TTC549 (cell line): ENCODE measurements around the gene BRD2.
A peak's percentile ranks its signal among the peaks of the same experiment; 100 is the strongest.

Experiments used
- FAIRE-seq: peaks from 2 replicates; lab custom pipeline; 2012; peaks lifted over from hg19 to GRCh38; lab: Jason Lieb, UNC

Gene BRD2

DNA sequence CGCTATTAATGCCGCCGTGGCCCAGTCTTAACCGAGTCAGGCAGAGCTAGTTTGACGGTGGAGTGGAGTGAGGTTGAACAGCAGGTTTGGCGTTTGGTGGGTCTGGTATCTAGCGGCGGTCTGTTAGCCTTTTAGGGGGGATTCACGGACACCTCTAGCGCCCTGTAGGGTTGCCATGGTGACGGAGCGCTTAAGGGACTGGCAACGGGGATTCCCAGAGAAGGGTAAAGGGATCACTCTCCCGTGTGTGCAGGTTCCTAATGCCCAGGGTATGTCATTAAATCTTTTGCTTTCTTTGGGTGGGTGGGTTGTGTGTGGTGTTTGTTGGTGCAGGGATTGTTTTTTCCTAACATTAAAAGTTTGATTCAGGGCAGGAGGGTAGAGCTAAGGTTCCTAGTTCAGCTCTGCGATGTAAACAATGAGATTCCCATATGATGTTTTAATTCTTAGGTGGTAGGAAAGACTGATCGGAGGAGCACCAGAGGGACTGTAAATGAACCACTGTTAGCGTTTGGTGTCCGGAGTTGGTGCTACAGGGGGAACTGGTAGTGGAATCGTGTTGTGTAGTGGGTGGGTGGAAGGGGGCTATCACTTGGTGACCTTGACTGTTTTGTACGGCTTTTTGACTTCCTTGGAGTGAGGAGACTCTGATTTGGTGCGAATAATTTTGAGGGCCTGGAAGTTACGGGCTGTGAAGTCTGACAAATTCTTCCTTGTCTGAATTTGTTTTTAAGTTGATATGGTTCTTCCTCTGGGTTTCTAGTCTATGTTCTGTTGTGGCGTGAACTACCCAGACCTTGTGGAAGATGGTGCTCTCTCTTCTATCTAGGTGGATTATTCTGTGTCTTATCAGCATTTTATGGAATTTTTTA is 5.0 kb downstream of the BRD2 start:
- no peak for FAIRE-seq

- no peak for FAIRE-seq
These were observed 5.6 kb downstream of the BRD2 start for GRCh38 chr6:32974016-32974333.

GRCh38 chr6:32974541-32975308 is 6.3 kb downstream of the BRD2 start:
- FAIRE-seq = no peak

GRCh38 chr6:32975886-32976285 is 7.5 kb downstream of the BRD2 start:
- no peak for FAIRE-seq

GRCh38 chr6:32976334-32977069 is 8.1 kb downstream of the BRD2 start:
- FAIRE-seq = no peak

- FAIRE-seq = no peak
These were observed 9.0 kb downstream of the BRD2 start for GRCh38 chr6:32977272-32977952.

- FAIRE-seq = no peak
These were observed 9.5 kb downstream of the BRD2 start for GRCh38 chr6:32977953-32978324.

DNA sequence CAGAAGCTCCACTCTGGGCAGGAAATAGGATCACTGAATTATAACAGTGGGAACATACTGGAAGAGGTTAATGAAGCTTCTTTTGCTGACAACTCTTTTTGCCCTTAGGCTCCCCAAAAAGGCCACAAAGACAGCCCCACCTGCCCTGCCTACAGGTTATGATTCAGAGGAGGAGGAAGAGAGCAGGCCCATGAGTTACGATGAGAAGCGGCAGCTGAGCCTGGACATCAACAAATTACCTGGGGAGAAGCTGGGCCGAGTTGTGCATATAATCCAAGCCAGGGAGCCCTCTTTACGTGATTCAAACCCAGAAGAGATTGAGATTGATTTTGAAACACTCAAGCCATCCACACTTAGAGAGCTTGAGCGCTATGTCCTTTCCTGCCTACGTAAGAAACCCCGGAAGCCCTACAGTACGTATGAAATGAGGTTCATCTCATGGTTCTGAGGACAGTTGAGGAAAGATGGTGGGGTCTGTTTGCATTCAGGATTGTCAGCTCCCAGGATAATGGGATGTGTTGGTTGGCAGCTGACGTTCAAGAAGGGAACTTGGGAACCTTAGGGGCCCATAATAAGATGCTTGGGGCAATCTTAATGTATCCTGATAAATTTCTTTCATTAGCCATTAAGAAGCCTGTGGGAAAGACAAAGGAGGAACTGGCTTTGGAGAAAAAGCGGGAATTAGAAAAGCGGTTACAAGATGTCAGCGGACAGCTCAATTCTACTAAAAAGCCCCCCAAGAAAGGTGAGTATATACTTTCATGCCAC is 11.5 kb downstream of the BRD2 start:
- FAIRE-seq = no peak

DNA sequence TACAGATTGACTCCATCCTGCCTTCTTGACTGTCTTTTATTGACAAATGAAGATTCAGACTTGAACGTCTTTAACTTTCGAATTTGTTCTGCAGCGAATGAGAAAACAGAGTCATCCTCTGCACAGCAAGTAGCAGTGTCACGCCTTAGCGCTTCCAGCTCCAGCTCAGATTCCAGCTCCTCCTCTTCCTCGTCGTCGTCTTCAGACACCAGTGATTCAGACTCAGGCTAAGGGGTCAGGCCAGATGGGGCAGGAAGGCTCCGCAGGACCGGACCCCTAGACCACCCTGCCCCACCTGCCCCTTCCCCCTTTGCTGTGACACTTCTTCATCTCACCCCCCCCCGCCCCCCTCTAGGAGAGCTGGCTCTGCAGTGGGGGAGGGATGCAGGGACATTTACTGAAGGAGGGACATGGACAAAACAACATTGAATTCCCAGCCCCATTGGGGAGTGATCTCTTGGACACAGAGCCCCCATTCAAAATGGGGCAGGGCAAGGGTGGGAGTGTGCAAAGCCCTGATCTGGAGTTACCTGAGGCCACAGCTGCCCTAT is 12.2 kb downstream of the BRD2 start:
- FAIRE-seq = no peak

DNA sequence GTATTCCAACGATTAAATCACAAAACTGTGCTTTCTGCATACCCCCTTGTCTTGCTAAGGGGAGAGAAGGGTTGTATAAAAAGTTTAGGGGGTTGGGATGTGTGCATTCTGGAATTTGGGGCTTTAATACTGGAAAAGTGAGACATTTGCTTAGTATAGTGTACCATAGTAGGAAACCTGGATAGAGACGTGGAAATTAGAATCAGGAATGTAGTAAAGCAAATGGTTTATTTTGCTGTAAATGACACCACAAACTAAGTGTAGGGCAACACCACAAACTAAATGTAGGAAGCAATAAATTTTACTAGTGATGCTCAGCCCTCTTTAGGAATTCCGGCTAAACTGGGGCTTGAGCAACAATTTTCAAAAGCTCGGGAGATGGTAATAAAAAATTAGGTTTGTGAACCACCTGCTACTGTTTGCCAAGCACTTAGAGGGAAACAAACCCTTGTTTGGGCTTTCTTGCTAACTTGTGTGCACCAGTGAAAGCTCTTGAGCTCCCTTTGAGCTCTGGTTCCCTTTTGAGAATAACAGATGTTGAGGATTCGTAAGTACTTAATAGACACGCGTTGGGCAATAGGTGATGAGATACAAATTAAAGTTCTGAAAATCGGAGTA is 13.8 kb downstream of the BRD2 start:
- FAIRE-seq = peak; percentile 23

DNA sequence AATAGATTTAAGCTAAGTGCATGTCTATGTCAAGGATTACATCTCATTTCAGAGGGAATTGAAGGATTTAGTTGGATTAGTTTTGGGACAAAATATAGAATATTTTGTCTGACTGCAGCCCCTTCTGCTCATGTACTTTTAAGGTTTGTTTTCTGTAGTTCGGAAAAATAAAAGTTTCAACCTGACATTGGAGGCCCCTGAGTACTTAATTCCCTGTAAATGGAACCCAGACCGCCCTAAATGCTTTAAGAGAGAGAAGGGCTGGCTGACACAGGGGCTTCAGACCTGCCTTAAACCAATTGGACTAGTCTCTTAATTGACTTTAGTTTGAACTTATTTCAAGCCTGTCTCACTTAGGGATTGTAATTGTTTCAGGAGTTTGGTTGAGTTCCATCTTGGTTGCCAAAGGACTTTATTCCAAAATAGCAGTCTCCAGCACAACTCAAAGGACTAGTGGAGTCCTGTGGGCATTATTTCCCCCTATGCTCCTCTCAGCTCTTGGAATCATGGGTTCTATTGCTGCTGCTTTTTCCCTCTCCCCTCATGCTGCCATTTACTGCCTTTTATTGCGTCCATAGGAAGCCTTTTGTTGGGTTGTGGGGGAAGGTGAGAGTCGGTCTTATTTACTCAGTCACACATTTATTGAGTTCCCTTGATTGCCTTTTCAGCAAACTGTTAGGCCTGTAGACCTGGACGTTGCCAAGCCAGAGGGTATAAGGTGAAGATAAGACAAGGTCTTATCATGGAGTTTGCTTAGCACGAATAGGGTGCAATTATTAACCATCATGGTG is 14.5 kb downstream of the BRD2 start:
- FAIRE-seq = peak; percentile 26

DNA sequence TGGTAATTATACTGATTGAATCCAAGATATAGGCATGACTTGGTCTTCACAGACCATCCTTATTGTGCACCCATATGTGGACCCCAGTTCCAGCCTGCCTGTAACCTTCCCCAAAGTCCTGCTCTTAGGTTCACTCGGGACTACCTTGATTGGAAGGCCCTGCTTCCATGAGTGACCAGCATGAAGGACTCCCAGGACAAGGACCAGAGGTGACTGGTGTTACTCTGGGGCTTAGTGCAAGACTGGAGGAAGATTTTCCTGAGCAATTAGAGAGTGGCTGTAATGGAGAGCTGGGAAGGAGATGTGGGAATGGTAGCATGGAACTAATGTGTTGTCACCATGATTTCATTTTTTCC is 15.1 kb downstream of the BRD2 start:
- no peak for FAIRE-seq

DNA sequence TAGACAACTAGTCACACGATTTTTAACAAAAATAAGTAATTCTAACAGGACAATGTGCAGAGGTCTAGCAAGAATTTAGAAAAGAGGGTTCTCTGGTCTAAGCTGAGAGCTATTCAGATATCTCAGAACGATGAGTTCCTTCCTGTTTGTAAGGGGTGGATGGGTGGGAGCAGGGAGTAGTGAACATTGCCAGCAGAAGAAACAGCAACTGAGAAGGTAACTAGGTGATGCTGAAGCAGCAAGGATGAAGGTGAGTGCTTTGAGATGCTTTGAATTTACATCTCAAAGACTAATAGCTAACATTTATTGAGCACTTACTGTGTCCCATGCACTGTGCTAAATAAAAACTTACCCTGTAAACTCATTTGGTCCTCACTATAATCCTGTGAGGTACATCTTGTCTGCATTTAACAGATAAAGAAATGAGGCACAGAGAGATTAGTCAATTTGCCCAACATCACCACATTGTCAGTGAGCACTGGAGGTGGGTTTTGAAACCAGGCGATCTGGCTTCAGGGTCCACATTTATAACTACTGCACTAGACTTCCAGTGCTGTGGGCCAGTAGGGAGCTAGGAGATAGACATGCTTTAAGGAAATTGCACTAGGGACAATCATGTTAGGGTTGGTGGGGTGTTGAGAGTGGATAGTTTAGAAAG is 15.7 kb downstream of the BRD2 start:
- no peak for FAIRE-seq

- peak; percentile 67 for FAIRE-seq
These were observed 16.4 kb downstream of the BRD2 start for GRCh38 chr6:32984622-32985389.

DNA sequence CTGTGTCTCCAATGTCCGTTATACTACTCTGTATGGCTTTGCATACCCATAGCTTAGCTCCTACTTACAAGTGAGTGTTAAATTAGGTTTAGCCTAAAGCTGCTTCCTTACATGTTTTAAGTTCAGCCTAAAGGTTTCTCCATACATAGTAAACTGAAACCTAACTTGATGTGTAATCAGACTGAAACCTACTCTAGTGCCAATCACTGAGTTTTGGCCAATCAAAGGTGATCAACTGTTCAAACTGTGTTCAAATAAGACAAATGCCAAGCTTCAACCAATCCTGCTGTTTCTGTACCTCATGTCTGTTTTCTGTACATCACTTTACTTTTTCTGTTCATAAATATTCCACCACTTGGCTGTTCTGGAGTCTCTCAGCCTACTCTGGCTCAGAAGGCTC is 21.0 kb downstream of the BRD2 start:
- FAIRE-seq = no peak

DNA sequence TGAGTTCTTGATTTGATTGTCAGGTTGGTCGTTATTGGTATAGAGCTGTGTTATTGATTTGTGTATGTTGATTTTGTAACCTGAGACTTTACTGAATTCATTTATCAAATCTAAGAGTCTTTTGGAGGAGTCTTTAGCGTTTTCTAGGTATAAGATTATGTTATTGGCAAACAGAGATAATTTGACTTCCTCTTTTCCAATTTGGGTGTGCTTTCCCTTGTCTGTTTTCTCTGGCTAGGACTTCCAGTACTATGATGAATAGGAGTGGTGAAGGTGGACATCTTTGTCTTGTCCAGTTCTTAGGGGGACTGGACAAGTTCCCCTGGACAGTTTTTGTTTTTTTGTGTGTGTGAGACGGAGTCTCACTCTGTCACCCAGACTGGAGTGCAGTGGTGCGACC is 23.6 kb downstream of the BRD2 start:
- FAIRE-seq = no peak

- no peak for FAIRE-seq
These were observed 25.1 kb downstream of the BRD2 start for GRCh38 chr6:32993363-32993973.

GRCh38 chr6:32995448-32995847 is 27.1 kb downstream of the BRD2 start:
- FAIRE-seq = no peak
